GM12878 (cell line): Measurements from ENCODE around the gene SDC1. TPM values are rescaled to one million over a fixed set of nuclear protein-coding genes. Genes with fewer than 3 reads are reported as not detected.

Experiments used
- ATAC-seq: fragments of 200-7000 bp; cut with Tn5 transposase; 3 replicates; pipeline ENCODE4 v1.9.1; 2020; ENCODE audit warnings: mild to moderate bottlenecking, moderate library complexity
- BruUV-seq: library from RNA; stranded (reverse); fragments of 400-500 nt; replicated peaks from 2 replicates; lab custom pipeline; 2021; lab: Mats Ljungman, UMichigan
- CTCF ChIA-PET: fragments of 300-600 bp; sonication (Branson Sonifier 250); formaldehyde crosslinking; extraction: SDS; loops from one replicate; lab custom pipeline; 2021; ENCODE audit warnings: inconsistent platforms; lab: Yijun Ruan, JAX
- POLR2A ChIA-PET: fragments of 350-600 bp; formaldehyde crosslinking; extraction: SDS; loops from one replicate; lab custom pipeline; 2021; ENCODE audit warnings: inconsistent platforms; lab: Charles Lee
- RAD21 ChIA-PET: fragments of 300-600 bp; sonication (Branson Sonifier 250); formaldehyde crosslinking; loops from one replicate; lab custom pipeline; 2023; ENCODE audit warnings: antibody characterized with exemption; ENCODE audit not compliant: unreplicated experiment; lab: Charles Lee
- SMC1A ChIA-PET: fragments of 300-600 bp; sonication (Branson Sonifier 250); formaldehyde crosslinking; loops from one replicate; lab custom pipeline; 2023; ENCODE audit not compliant: unreplicated experiment, uncharacterized antibody; lab: Charles Lee
- DNase-seq: peaks from one replicate; pipeline ENCODE4 v3.0.0-alpha.2; 2011; ENCODE audit warnings: low read depth, low spot score
- FAIRE-seq: peaks from 3 replicates; lab custom pipeline; 2011; peaks lifted over from hg19 to GRCh38; lab: Jason Lieb, UNC
- H2AFZ ChIP-seq: 2 replicates; pipeline ENCODE4 v1.6.0; 2011; ENCODE audit warnings: low read depth, low read length, control low read depth; ENCODE audit not compliant: control insufficient read depth
- H3K27ac ChIP-seq: 2 replicates; pipeline ENCODE4 v1.5.1; 2011; ENCODE audit warnings: control low read depth; ENCODE audit not compliant: control insufficient read depth, insufficient read depth
- H3K27me3 ChIP-seq, 2 experiments: replicated peaks in 1 of 2; 2 replicates each; pipeline versions ENCODE4 v1.6.0 to v1.6.1; 2011; ENCODE audit warnings: low read length in 1 of 2; ENCODE audit not compliant: control insufficient read depth in 2 of 2, insufficient read depth in 2 of 2
- H3K36me3 ChIP-seq, 2 experiments: 2 replicates each; pipeline ENCODE4 v1.5.1; 2011; ENCODE audit warnings: low read length in 1 of 2; ENCODE audit not compliant: control insufficient read depth in 2 of 2, insufficient read depth in 2 of 2
- H3K4me1 ChIP-seq: 2 replicates; pipeline ENCODE4 v1.6.1; 2011; ENCODE audit warnings: mild to moderate bottlenecking, low read length, moderate library complexity, mixed read lengths; ENCODE audit not compliant: control insufficient read depth, insufficient read depth
- H3K4me2 ChIP-seq: 2 replicates; pipeline ENCODE4 v1.6.0; 2011; ENCODE audit warnings: control low read depth; ENCODE audit not compliant: control insufficient read depth, insufficient read depth
- H3K4me3 ChIP-seq: fragments of 200-600 bp; sonication (generic); 2 replicates; pipeline ENCODE4 v1.5.1; 2016
- H3K79me2 ChIP-seq: 2 replicates; pipeline ENCODE4 v1.6.0; 2011; ENCODE audit warnings: low read length; ENCODE audit not compliant: control insufficient read depth, insufficient read depth
- H3K9ac ChIP-seq: 2 replicates; pipeline ENCODE4 v1.8.0; 2011; ENCODE audit warnings: low read length, control low read depth, mixed read lengths; ENCODE audit not compliant: control insufficient read depth, insufficient read depth
- H3K9me3 ChIP-seq: replicated peaks from 3 replicates; pipeline ENCODE4 v1.5.1; 2011; ENCODE audit warnings: mild to moderate bottlenecking, low read length; ENCODE audit not compliant: control insufficient read depth, insufficient read depth
- H4K20me1 ChIP-seq: 2 replicates; pipeline ENCODE4 v1.6.0; 2011; ENCODE audit not compliant: control insufficient read depth, insufficient read depth
- ATF7 ChIP-seq: fragments of 450-650 bp; IDR thresholded peaks from 2 replicates; pipeline ENCODE4 v1.6.1; 2016; ENCODE audit warnings: low read depth, mild to moderate bottlenecking
- BCLAF1 ChIP-seq: fragments of 450-650 bp; IDR thresholded peaks from 2 replicates; pipeline ENCODE4 v1.6.1; 2017; ENCODE audit warnings: antibody characterized with exemption, mild to moderate bottlenecking, moderate library complexity
- ELK1 ChIP-seq: IDR thresholded peaks from 2 replicates; pipeline ENCODE4 v1.6.1; 2012; ENCODE audit warnings: low read depth, low read length, improper control_type of control experiment
- JUNB ChIP-seq: IDR thresholded peaks from 2 replicates; pipeline ENCODE4 v1.6.1; 2016; ENCODE audit warnings: antibody characterized with exemption, mild to moderate bottlenecking
- MEF2A ChIP-seq: IDR thresholded peaks from 2 replicates; pipeline ENCODE4 v1.6.1; 2011; ENCODE audit warnings: low read depth, mild to moderate bottlenecking, low read length, moderate library complexity; ENCODE audit not compliant: insufficient read depth
- PAX5 ChIP-seq: IDR thresholded peaks from 2 replicates; pipeline ENCODE4 v1.6.1; 2011; ENCODE audit warnings: low read depth, low read length, borderline replicate concordance
- RCOR1 ChIP-seq: conservative IDR thresholded peaks from 2 replicates; pipeline ENCODE4 v1.6.1; 2012; ENCODE audit warnings: low read depth, low read length, improper control_type of control experiment
- SMAD5 ChIP-seq: IDR thresholded peaks from 2 replicates; pipeline ENCODE4 v1.6.1; 2016; ENCODE audit warnings: antibody characterized with exemption, low read depth
- SUZ12 ChIP-seq: fragments of 200-600 bp; sonication (generic); IDR thresholded peaks from one replicate; pipeline ENCODE4 v1.6.1; 2018; ENCODE audit warnings: antibody characterized with exemption, mild to moderate bottlenecking; ENCODE audit not compliant: unreplicated experiment
- ZNF217 ChIP-seq: fragments of 450-650 bp; IDR thresholded peaks from 2 replicates; pipeline ENCODE4 v1.6.1; 2017; ENCODE audit warnings: antibody characterized with exemption, mild to moderate bottlenecking
- WGBS: methylation state at CpG from one replicate; pipeline ENCODE4 v1.1.6; 2016; ENCODE audit warnings: low lambda C conversion rate; ENCODE audit not compliant: insufficient replicate concordance, insufficient coverage; ENCODE audit errors: missing lambda C conversion rate; 5-methylcytosine and 5-hydroxymethylcytosine counted together
- in situ Hi-C: fragments of 300-500 bp; cut with MboI; formaldehyde crosslinking; loops from 9 replicates; pipeline ENCODE4 v1.14.3; 2018; ENCODE audit warnings: mixed read lengths
- intact Hi-C: fragments of 100-400 bp; cut with micrococcal nuclease; formaldehyde crosslinking; loops from one replicate; pipeline ENCODE4 v1.14.2; 2022; ENCODE audit not compliant: unreplicated experiment
- polyA plus RNA-seq, 11 experiments: library from polyadenylated mRNA; depleted of rRNA in 4 of 11; unstranded in 6 of 11; stranded (reverse) in 5 of 11; fragments of >200 nt; fragmentation: Nextera tagmentation in 4 of 11; fragmentation: Illumina TruSeq in 1 of 11; extraction: Ambion mirVana in 4 of 11; extraction: Trizol in 1 of 11; gene quantifications; 1 replicate in 1 of 11; 2 replicates in 10 of 11; pipeline versions ENCODE4 v1.2.1 to v1.2.3, GENCODE V29; 2011 to 2016; ENCODE audit warnings: inconsistent platforms in 2 of 11, missing spikeins in 2 of 11, low read depth in 1 of 11
- total RNA-seq, 4 experiments: library from RNA; depleted of rRNA in 3 of 4; stranded (reverse); fragments of >200 nt in 3 of 4; fragmentation: Illumina TruSeq in 1 of 4; extraction: Trizol in 1 of 4; gene quantifications; 2 replicates each; pipeline versions ENCODE4 v1.2.1 to v1.2.3, GENCODE V29; 2013 to 2021
- TF ChIP-seq, protein P1 (sequence below): IDR thresholded peaks from 2 replicates; pipeline ENCODE4 v1.6.1; 2012; ENCODE audit warnings: improper control_type of control experiment, low read depth, low read length; ENCODE audit not compliant: insufficient replicate concordance
- TF ChIP-seq, protein P2 (sequence below): fragments of 450-650 bp; IDR thresholded peaks from 2 replicates; pipeline ENCODE4 v1.6.1; 2014; ENCODE audit warnings: mild to moderate bottlenecking

SDC1 gene
- total and polyA plus RNA-seq, 10 of the 15 experiments (the other 5 are each of a cell fraction or from before 2014, with no cell fraction given), result 0.85 to 36.8 (median 23.7) TPM

DNA sequence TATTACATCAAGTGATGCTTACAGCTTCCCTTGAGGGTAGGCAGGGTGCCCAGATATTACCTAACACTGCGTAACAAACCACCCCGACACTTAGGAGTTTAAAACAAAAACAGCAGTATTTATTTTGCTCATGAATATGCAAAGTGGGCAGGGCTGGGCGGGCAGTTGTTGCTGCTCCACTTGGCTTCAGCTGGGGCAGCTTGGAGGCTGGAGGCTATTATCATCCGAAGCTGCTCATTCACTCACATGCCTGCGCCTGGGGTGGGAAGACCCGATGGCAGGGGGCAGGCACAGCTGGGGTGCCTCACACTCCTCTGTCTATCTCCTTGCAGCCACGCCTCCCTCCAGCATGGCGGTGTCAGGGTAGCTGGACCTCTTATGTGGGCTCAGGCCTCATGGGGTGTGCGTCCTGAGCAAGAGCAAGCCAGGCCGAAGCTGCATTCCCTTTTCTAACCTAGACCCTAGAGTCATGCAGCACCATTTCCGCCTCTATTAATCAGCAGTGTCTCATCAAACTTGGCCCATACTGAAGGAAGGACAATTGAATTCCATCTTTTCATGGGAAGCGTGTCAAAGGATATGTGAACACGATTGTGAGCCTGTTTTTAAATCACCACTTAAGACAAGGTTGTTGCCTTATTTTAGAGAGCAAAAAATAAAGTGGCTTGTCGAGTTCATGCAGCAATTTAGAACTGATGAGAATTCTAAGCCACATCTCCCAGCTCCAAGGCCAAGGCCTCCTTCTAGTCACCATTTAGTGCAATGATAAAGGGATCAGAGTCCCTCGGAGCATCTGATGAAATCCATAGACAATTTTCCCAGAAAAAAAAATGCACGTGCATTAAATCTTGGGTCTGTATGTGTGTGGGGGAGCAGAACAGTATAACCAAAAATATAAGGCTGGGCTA, 54.9 kb downstream of the SDC1 start:
- RAD21 ChIA-PET, result no interaction called here
- POLR2A ChIA-PET, result interaction anchor here (1.1 kb wide), 1 partner anchor 24 kb away, joined by 3 read pairs; no protein-coding TSS in a partner anchor
- SMC1A ChIA-PET, result interaction anchor here (0.6 to 1.2 kb wide), 2 partner anchors 9 to 12 kb away, joined by 3 read pairs; no protein-coding TSS in a partner anchor
- no peak overlapping the region for H2AFZ ChIP-seq
- H3K79me2 ChIP-seq, result no peaks in the 10 kb centered on the region
- no peak overlapping the region for H3K4me2 ChIP-seq
- no peak overlapping the region for H3K4me3 ChIP-seq
- no peak overlapping the region for H3K27ac ChIP-seq
- H4K20me1 ChIP-seq, result no peaks in the 10 kb centered on the region
- WGBS, result 58% methylated on average over 16 of the region's 16 CpGs
- CTCF ChIA-PET, result no interaction called here
- DNase-seq (no peak), FAIRE-seq (no peak), ATAC-seq (no peak)
- H3K4me1 ChIP-seq, result peaks cover 13% of the 10 kb centered on the region
- BruUV-seq, result no TSS peak
- H3K36me3 ChIP-seq, result no peaks in the 10 kb centered on the region
- no peaks in the 10 kb centered on the region; a peak in 1 of 4 replicates for H3K27me3 ChIP-seq
- in situ Hi-C loops, result no loop called here
- intact Hi-C loops, result loop anchor here (5.0 kb wide), 1 partner anchor 33 kb away; no protein-coding TSS in a partner anchor
- H3K9ac ChIP-seq, result no peak overlapping the region
- H3K9me3 ChIP-seq, result no peaks in the 10 kb centered on the region
- TF ChIP-seq ZNF217 (no peak), PAX5 (no peak), ELK1 (no peak), SUZ12 (no peak), JUNB (no peak), ATF7 (no peak), MEF2A (no peak), SMAD5 (no peak), RCOR1 (no peak), BCLAF1 (no peak)
- TF ChIP-seq, protein P1, sequence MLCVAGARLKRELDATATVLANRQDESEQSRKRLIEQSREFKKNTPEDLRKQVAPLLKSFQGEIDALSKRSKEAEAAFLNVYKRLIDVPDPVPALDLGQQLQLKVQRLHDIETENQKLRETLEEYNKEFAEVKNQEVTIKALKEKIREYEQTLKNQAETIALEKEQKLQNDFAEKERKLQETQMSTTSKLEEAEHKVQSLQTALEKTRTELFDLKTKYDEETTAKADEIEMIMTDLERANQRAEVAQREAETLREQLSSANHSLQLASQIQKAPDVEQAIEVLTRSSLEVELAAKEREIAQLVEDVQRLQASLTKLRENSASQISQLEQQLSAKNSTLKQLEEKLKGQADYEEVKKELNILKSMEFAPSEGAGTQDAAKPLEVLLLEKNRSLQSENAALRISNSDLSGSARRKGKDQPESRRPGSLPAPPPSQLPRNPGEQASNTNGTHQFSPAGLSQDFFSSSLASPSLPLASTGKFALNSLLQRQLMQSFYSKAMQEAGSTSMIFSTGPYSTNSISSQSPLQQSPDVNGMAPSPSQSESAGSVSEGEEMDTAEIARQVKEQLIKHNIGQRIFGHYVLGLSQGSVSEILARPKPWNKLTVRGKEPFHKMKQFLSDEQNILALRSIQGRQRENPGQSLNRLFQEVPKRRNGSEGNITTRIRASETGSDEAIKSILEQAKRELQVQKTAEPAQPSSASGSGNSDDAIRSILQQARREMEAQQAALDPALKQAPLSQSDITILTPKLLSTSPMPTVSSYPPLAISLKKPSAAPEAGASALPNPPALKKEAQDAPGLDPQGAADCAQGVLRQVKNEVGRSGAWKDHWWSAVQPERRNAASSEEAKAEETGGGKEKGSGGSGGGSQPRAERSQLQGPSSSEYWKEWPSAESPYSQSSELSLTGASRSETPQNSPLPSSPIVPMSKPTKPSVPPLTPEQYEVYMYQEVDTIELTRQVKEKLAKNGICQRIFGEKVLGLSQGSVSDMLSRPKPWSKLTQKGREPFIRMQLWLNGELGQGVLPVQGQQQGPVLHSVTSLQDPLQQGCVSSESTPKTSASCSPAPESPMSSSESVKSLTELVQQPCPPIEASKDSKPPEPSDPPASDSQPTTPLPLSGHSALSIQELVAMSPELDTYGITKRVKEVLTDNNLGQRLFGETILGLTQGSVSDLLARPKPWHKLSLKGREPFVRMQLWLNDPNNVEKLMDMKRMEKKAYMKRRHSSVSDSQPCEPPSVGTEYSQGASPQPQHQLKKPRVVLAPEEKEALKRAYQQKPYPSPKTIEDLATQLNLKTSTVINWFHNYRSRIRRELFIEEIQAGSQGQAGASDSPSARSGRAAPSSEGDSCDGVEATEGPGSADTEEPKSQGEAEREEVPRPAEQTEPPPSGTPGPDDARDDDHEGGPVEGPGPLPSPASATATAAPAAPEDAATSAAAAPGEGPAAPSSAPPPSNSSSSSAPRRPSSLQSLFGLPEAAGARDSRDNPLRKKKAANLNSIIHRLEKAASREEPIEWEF, result no peak
- TF ChIP-seq, protein P2, sequence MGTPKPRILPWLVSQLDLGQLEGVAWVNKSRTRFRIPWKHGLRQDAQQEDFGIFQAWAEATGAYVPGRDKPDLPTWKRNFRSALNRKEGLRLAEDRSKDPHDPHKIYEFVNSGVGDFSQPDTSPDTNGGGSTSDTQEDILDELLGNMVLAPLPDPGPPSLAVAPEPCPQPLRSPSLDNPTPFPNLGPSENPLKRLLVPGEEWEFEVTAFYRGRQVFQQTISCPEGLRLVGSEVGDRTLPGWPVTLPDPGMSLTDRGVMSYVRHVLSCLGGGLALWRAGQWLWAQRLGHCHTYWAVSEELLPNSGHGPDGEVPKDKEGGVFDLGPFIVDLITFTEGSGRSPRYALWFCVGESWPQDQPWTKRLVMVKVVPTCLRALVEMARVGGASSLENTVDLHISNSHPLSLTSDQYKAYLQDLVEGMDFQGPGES, result no peak
